OCI-LY7 (cell line): Measurements from ENCODE around the gene GSG1. TPM values are rescaled to one million over a fixed set of nuclear protein-coding genes. Genes with fewer than 3 reads are reported as not detected.

Source experiments
- BruUV-seq: library from RNA; stranded (reverse); fragments of 400-500 nt; replicated peaks from 2 replicates; lab custom pipeline; 2021; lab: Mats Ljungman, UMichigan
- CTCF ChIA-PET: fragments of 300-600 bp; sonication (Branson Sonifier 250); formaldehyde crosslinking; loops from one replicate; lab custom pipeline; 2022; ENCODE audit warnings: antibody characterized with exemption; ENCODE audit not compliant: unreplicated experiment; lab: Charles Lee
- POLR2A ChIA-PET: fragments of 300-600 bp; sonication (Branson Sonifier 250); formaldehyde crosslinking; loops from one replicate; lab custom pipeline; 2022; ENCODE audit warnings: antibody characterized with exemption; lab: Charles Lee
- DNase-seq: peaks from one replicate; pipeline ENCODE4 v3.0.0-alpha.2; 2015; ENCODE audit warnings: low spot score
- H2AFZ ChIP-seq: fragments of 200-600 bp; sonication (generic), shearing (Covaris generic); 2 replicates; pipeline ENCODE4 v1.6.1; 2014; ENCODE audit warnings: mild to moderate bottlenecking, antibody characterized with exemption, low read length, moderate library complexity
- H3K27ac ChIP-seq: fragments of 200-600 bp; sonication (generic); 2 replicates; pipeline ENCODE4 v1.5.1; 2014; ENCODE audit warnings: mixed run types, low read depth, mild to moderate bottlenecking, moderate library complexity, low read length, inconsistent platforms; ENCODE audit not compliant: poor library complexity, severe bottlenecking
- H3K36me3 ChIP-seq: fragments of 200-600 bp; sonication (generic); 2 replicates; pipeline ENCODE4 v1.6.1; 2014; ENCODE audit warnings: mild to moderate bottlenecking, antibody characterized with exemption, low read length, moderate library complexity, mixed read lengths; ENCODE audit not compliant: insufficient read depth
- H3K4me1 ChIP-seq: fragments of 200-600 bp; sonication (generic); 2 replicates; pipeline ENCODE4 v1.5.1; 2014; ENCODE audit warnings: mild to moderate bottlenecking, low read length; ENCODE audit not compliant: insufficient read depth, poor library complexity, severe bottlenecking
- H3K4me2 ChIP-seq: fragments of 200-600 bp; sonication (generic); 2 replicates; pipeline ENCODE4 v1.6.1; 2014; ENCODE audit warnings: mild to moderate bottlenecking, low read length
- H3K4me3 ChIP-seq: fragments of 200-600 bp; sonication (generic); 2 replicates; pipeline ENCODE4 v1.5.1; 2014; ENCODE audit warnings: mild to moderate bottlenecking, low read depth, low read length; ENCODE audit not compliant: poor library complexity, severe bottlenecking
- H3K79me2 ChIP-seq: fragments of 200-600 bp; sonication (generic); 2 replicates; pipeline ENCODE4 v1.6.1; 2016; ENCODE audit warnings: low read depth, mild to moderate bottlenecking, low read length, moderate library complexity, mixed read lengths; ENCODE audit not compliant: insufficient read depth
- H3K9me2 ChIP-seq: fragments of 200-600 bp; sonication (generic); 2 replicates; pipeline ENCODE4 v1.6.1; 2016; ENCODE audit warnings: mild to moderate bottlenecking, low read length, mixed read lengths; ENCODE audit not compliant: insufficient read depth
- H3K9me3 ChIP-seq: fragments of 200-600 bp; sonication (generic); 2 replicates; pipeline ENCODE4 v1.6.1; 2014; ENCODE audit warnings: mild to moderate bottlenecking, mixed run types, low read length, mixed read lengths
- H4K20me1 ChIP-seq: fragments of 200-600 bp; sonication (generic); 2 replicates; pipeline ENCODE4 v1.6.1; 2014; ENCODE audit warnings: mild to moderate bottlenecking, antibody characterized with exemption, low read length, moderate library complexity, mixed read lengths; ENCODE audit not compliant: insufficient read depth
- CTCF ChIP-seq: fragments of 200-600 bp; sonication (generic); conservative IDR thresholded peaks from 2 replicates; pipeline ENCODE4 v1.5.1; 2014; ENCODE audit warnings: mild to moderate bottlenecking, antibody characterized with exemption, low read length, moderate library complexity, mixed read lengths
- EZH2phosphoT487 ChIP-seq: fragments of 200-600 bp; sonication (generic); IDR thresholded peaks from 2 replicates; pipeline ENCODE4 v1.6.1; 2018; ENCODE audit warnings: low read depth, borderline replicate concordance, mild to moderate bottlenecking, mixed run types, antibody characterized with exemption, low read length, moderate library complexity, mixed read lengths
- intact Hi-C: fragments of 100-400 bp; cut with micrococcal nuclease; formaldehyde crosslinking; loops from one replicate; pipeline ENCODE4 v1.10.0; 2022; ENCODE audit not compliant: unreplicated experiment
- total RNA-seq, 2 experiments: library from RNA; depleted of rRNA in 1 of 2; stranded (reverse); fragments of >200 nt in 1 of 2; shearing (Covaris generic) in 1 of 2; gene quantifications; 2 replicates each; pipeline ENCODE4 v1.2.3, GENCODE V29; 2014 to 2022

GSG1 gene
- total RNA-seq, 2 experiments from 2014 or later = not detected

DNA sequence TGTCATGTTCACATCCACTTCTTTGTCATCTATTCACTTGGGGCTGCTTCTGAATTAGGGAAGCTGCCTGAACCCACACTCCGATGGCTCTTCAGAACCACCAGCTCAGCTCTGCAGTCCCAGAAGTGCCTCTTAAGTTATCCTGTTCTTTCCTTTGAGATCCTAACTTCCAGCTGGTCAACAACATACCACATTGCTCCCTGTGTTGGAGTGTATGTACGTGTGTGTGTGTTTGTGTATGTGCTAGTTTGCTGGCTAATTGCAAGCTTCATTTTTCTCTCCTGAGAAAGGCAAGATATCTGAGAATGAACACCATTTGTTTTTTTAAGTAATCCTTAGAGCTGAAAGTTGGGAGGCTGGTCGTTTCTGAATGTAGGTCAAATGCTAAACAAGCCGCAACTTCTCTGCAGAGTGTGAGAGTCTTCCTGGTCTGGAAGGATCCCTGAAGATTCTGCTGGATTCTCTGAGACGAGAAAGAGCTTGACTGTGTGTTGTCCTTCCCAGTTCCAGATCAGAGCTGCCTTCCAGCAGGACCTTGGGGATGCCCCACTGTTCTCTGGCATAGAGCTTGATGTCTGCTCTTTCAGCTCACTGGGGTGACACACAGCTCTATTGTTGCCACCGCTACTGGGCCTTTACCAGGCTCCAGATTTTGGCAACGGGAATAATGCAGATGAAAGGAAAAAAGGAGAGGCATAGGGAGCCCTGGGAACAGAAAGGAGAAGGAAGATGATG is 839 bp downstream of the GSG1 start:
- POLR2A ChIA-PET = interaction anchor here (0.9 to 2.2 kb wide), 4 partner anchors 12 to 323 kb away, joined by 3 to 6 read pairs (median 3); no protein-coding TSS in a partner anchor
- H3K27ac ChIP-seq = no peak overlapping the region

DNA sequence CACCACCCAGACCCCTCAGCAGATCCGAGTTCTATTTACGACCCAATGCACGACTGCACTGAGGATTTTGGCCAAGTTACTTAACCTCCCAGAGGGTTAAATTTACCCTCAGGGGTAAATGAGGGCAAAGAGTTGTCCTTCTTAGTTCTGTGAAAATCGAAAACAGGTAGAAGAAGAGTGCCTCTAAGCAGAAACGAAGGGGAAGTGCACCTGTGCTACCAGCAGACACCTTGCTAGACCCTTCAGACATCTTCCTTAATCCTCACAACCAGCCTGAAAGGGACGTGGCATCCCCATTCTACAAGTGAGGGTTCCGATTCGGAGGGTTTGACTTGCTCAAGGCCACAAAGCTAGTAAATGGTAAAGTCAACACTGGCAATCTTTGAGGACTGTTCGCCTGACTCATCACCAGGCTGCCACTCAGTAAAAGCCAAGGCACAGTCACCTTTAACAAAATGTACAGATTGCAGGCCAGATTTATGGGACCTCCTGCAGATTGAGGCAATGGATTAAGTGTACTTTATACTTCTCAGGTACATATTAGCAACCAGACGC is 1.6 kb downstream of the GSG1 start:
- ChIA-PET CTCF (no interaction called here), POLR2A (interaction anchor here (0.5 to 2.2 kb wide), 5 partner anchors 13 to 379 kb away, joined by 3 to 6 read pairs (median 3); no protein-coding TSS in a partner anchor)
- peak overlapping the region; percentile 71 for H3K4me3 ChIP-seq
- H4K20me1 ChIP-seq = no peaks in the 10 kb centered on the region
- H3K9me2 ChIP-seq = no peaks in the 10 kb centered on the region
- intact Hi-C loops = no loop called here
- H3K4me2 ChIP-seq = peak overlapping the region; percentile 85
- H3K9me3 ChIP-seq = no peaks in the 10 kb centered on the region
- DNase-seq = peak; percentile 13
- no TSS peak for BruUV-seq
- H3K27ac ChIP-seq = peak overlapping the region; percentile 19
- H3K36me3 ChIP-seq = no peaks in the 10 kb centered on the region
- H3K79me2 ChIP-seq = no peaks in the 10 kb centered on the region
- H2AFZ ChIP-seq = peak overlapping the region; percentile 100
- TF ChIP-seq EZH2phosphoT487 (no peak), CTCF (no peak)
- H3K4me1 ChIP-seq = peaks cover 36% of the 10 kb centered on the region

More for the DNA sequence above, 839 bp downstream of the GSG1 start:
- intact Hi-C loops = no loop called here
- Histone ChIP-seq H3K4me2 (no peak overlapping the region), H3K79me2 (no peaks in the 10 kb centered on the region), H3K36me3 (no peaks in the 10 kb centered on the region), H3K4me1 (peaks cover 36% of the 10 kb centered on the region), H2AFZ (peak overlapping the region; percentile 100; the same call in 1 of the 2 replicates), H3K9me3 (no peaks in the 10 kb centered on the region), H3K9me2 (no peaks in the 10 kb centered on the region), H4K20me1 (no peaks in the 10 kb centered on the region), H3K4me3 (no peak overlapping the region)
- DNase-seq = no peak
- TF ChIP-seq EZH2phosphoT487 (no peak), CTCF (no peak)
- no TSS peak for BruUV-seq
- CTCF ChIA-PET = no interaction called here
